HK-2 (cell line): ENCODE measurements around the gene TACR2.

Experiments
- DNase-seq: peaks from one replicate; pipeline ENCODE4 v3.0.0-alpha.2; 2018; ENCODE audit not compliant: unreplicated experiment

Gene TACR2

GRCh38 chr10:69374242-69374641, 42.5 kb downstream of the TACR2 start:
- DNase-seq = no peak

- no peak for DNase-seq
Measured at GRCh38 chr10:69372126-69372980, 44.4 kb downstream of the TACR2 start.

- DNase-seq = no peak
Measured at GRCh38 chr10:69367469-69367868, 49.2 kb downstream of the TACR2 start.

GRCh38 chr10:69366738-69367137, 50.0 kb downstream of the TACR2 start:
- no peak for DNase-seq

GRCh38 chr10:69364232-69364940, 52.3 kb downstream of the TACR2 start:
- DNase-seq = no peak

- no peak for DNase-seq
Measured at GRCh38 chr10:69363666-69364065, 53.1 kb downstream of the TACR2 start.

- DNase-seq = no peak
Measured at GRCh38 chr10:69362471-69362954, 54.2 kb downstream of the TACR2 start.

- no peak for DNase-seq
Measured at GRCh38 chr10:69361303-69361614, 55.5 kb downstream of the TACR2 start.

- DNase-seq = peak; percentile 18
Measured at GRCh38 chr10:69360485-69361302, 56.0 kb downstream of the TACR2 start.

GRCh38 chr10:69359594-69359993, 57.1 kb downstream of the TACR2 start:
- no peak for DNase-seq

- no peak for DNase-seq
Measured at GRCh38 chr10:69359148-69359547, 57.6 kb downstream of the TACR2 start.

- no peak for DNase-seq
Measured at GRCh38 chr10:69358148-69358795, 58.4 kb downstream of the TACR2 start.

GRCh38 chr10:69356187-69356586, 60.5 kb downstream of the TACR2 start:
- DNase-seq = no peak

- DNase-seq = no peak
Measured at GRCh38 chr10:69353977-69354635, 62.6 kb downstream of the TACR2 start.
